OCI-LY1 (cell line): ENCODE measurements around the gene ZNF554.

ENCODE experiments used
- H2AFZ ChIP-seq: fragments of 200-600 bp; sonication (generic), shearing (Covaris generic); 2 replicates; pipeline ENCODE4 v1.6.0; 2014; ENCODE audit warnings: antibody characterized with exemption, mild to moderate bottlenecking, low read length
- H3F3A ChIP-seq: fragments of 200-600 bp; sonication (generic), shearing (Covaris generic); 2 replicates; pipeline ENCODE4 v1.6.0; 2014; ENCODE audit warnings: mild to moderate bottlenecking, antibody characterized with exemption, low read length, moderate library complexity; ENCODE audit not compliant: insufficient read depth
- H3K27ac ChIP-seq: fragments of 200-600 bp; sonication (generic); 2 replicates; pipeline ENCODE4 v1.5.1; 2014; ENCODE audit warnings: low read length, mixed run types, mild to moderate bottlenecking, low read depth; ENCODE audit not compliant: poor library complexity, severe bottlenecking
- H3K27me3 ChIP-seq: fragments of 200-600 bp; sonication (generic); 2 replicates; pipeline ENCODE4 v1.6.0; 2014; ENCODE audit warnings: antibody characterized with exemption, mild to moderate bottlenecking, low read length, moderate library complexity; ENCODE audit not compliant: insufficient read depth
- H3K36me3 ChIP-seq: fragments of 200-600 bp; sonication (generic); 2 replicates; pipeline ENCODE4 v1.6.1; 2014; ENCODE audit warnings: mild to moderate bottlenecking, antibody characterized with exemption, low read length, moderate library complexity, mixed read lengths; ENCODE audit not compliant: insufficient read depth
- H3K4me1 ChIP-seq: fragments of 200-600 bp; sonication (generic); 2 replicates; pipeline ENCODE4 v1.5.1; 2014; ENCODE audit warnings: mild to moderate bottlenecking, low read length, moderate library complexity; ENCODE audit not compliant: insufficient read depth, severe bottlenecking
- H3K4me2 ChIP-seq: fragments of 200-600 bp; sonication (generic), shearing (Covaris generic); 2 replicates; pipeline ENCODE4 v1.6.1; 2014; ENCODE audit warnings: low read length
- H3K4me3 ChIP-seq: fragments of 200-600 bp; sonication (generic); 2 replicates; pipeline ENCODE4 v1.5.1; 2014; ENCODE audit warnings: low read length, low read depth, mild to moderate bottlenecking, mixed read lengths; ENCODE audit not compliant: poor library complexity, severe bottlenecking
- H3K79me2 ChIP-seq: fragments of 200-600 bp; shearing (Covaris generic); 2 replicates; pipeline ENCODE4 v1.6.1; 2016; ENCODE audit warnings: mixed run types, low read length, mixed read lengths; ENCODE audit not compliant: insufficient read depth
- H3K9ac ChIP-seq: fragments of 200-600 bp; sonication (generic), shearing (Covaris generic); 2 replicates; pipeline ENCODE4 v1.6.1; 2014; ENCODE audit warnings: mild to moderate bottlenecking, low read length, mixed read lengths
- H3K9me2 ChIP-seq: fragments of 200-600 bp; sonication (generic), shearing (Covaris generic); 2 replicates; pipeline ENCODE4 v1.6.1; 2014; ENCODE audit warnings: low read depth, mild to moderate bottlenecking, low read length, mixed read lengths
- H3K9me3 ChIP-seq: fragments of 200-600 bp; shearing (Covaris generic); 2 replicates; pipeline ENCODE4 v1.6.1; 2014; ENCODE audit warnings: low read length, mixed read lengths
- H4K20me1 ChIP-seq: fragments of 200-600 bp; sonication (generic), shearing (Covaris generic); 2 replicates; pipeline ENCODE4 v1.6.0; 2016; ENCODE audit warnings: mild to moderate bottlenecking, low read length; ENCODE audit not compliant: insufficient read depth
- CTCF ChIP-seq: fragments of 200-600 bp; sonication (generic), shearing (Covaris generic); IDR thresholded peaks from 2 replicates; pipeline ENCODE4 v1.5.1; 2017; ENCODE audit warnings: mild to moderate bottlenecking, antibody characterized with exemption, low read length, moderate library complexity, mixed read lengths
- EZH2 ChIP-seq: fragments of 200-600 bp; sonication (generic), shearing (Covaris generic); IDR thresholded peaks from 2 replicates; pipeline ENCODE4 v1.8.0; 2017; ENCODE audit warnings: borderline replicate concordance, mixed run types, mild to moderate bottlenecking, antibody characterized with exemption, low read length, moderate library complexity, mixed read lengths

Gene ZNF554

GRCh38 chr19:2811735-2812413 lies 7.8 kb upstream of the ZNF554 start:
- H2AFZ ChIP-seq, result no peak overlapping the region
- H3K4me3 ChIP-seq, result no peak overlapping the region
- H3K36me3 ChIP-seq, result peaks cover 81% of the 10 kb centered on the region
- H3K27me3 ChIP-seq, result no peaks in the 10 kb centered on the region
- TF ChIP-seq EZH2, result no peak
- TF ChIP-seq CTCF, result no peak
- H3K9me2 ChIP-seq, result no peaks in the 10 kb centered on the region
- no peaks in the 10 kb centered on the region for H3K79me2 ChIP-seq
- H3K4me2 ChIP-seq, result no peak overlapping the region
- H3K9ac ChIP-seq, result no peak overlapping the region
- no peaks in the 10 kb centered on the region for H3K4me1 ChIP-seq
- no peaks in the 10 kb centered on the region for H3K9me3 ChIP-seq
- H4K20me1 ChIP-seq, result no peaks in the 10 kb centered on the region
- no peak overlapping the region for H3K27ac ChIP-seq
- H3F3A ChIP-seq, result no peaks in the 10 kb centered on the region

GRCh38 chr19:2812414-2813234 lies 7.0 kb upstream of the ZNF554 start:
- Histone ChIP-seq H3K9me3 (no peaks in the 10 kb centered on the region), H3K9me2 (no peaks in the 10 kb centered on the region), H3K4me2 (no peak overlapping the region), H3K27ac (no peak overlapping the region), H3K9ac (no peak overlapping the region), H3K27me3 (no peaks in the 10 kb centered on the region), H3K4me1 (no peaks in the 10 kb centered on the region), H3K36me3 (peaks cover 74% of the 10 kb centered on the region), H3K4me3 (no peak overlapping the region), H3K79me2 (no peaks in the 10 kb centered on the region), H4K20me1 (no peaks in the 10 kb centered on the region), H3F3A (no peaks in the 10 kb centered on the region), H2AFZ (no peak overlapping the region)
- TF ChIP-seq EZH2 (no peak), CTCF (no peak)

GRCh38 chr19:2813235-2814160 lies 6.2 kb upstream of the ZNF554 start:
- H2AFZ ChIP-seq, result no peak overlapping the region
- H3K9me2 ChIP-seq, result no peaks in the 10 kb centered on the region
- no peaks in the 10 kb centered on the region for H4K20me1 ChIP-seq
- no peak overlapping the region for H3K4me2 ChIP-seq
- no peak for TF ChIP-seq EZH2
- no peak for TF ChIP-seq CTCF
- no peaks in the 10 kb centered on the region for H3F3A ChIP-seq
- H3K27me3 ChIP-seq, result no peaks in the 10 kb centered on the region
- peaks cover 65% of the 10 kb centered on the region for H3K36me3 ChIP-seq
- H3K4me3 ChIP-seq, result no peak overlapping the region
- H3K4me1 ChIP-seq, result no peaks in the 10 kb centered on the region
- H3K9me3 ChIP-seq, result no peaks in the 10 kb centered on the region
- H3K79me2 ChIP-seq, result no peaks in the 10 kb centered on the region
- no peak overlapping the region for H3K27ac ChIP-seq
- no peak overlapping the region for H3K9ac ChIP-seq
